HG03103 (cell line): ENCODE results near the gene MEF2C.

Experiments used
- ATAC-seq: cut with Tn5 transposase; IDR thresholded peaks from one replicate; pipeline ENCODE4 v1.9.1; 2021; ENCODE audit warnings: low read depth; ENCODE audit not compliant: unreplicated experiment

Gene MEF2C

GRCh38 chr5:88694023-88694679 is 188.8 kb downstream of the MEF2C start:
- no peak for ATAC-seq

- ATAC-seq, result no peak
These were observed 189.7 kb downstream of the MEF2C start for GRCh38 chr5:88693071-88693932.

GRCh38 chr5:88691945-88692868 is 190.8 kb downstream of the MEF2C start:
- no peak for ATAC-seq

- ATAC-seq, result no peak
These were observed 191.8 kb downstream of the MEF2C start for GRCh38 chr5:88691230-88691582.

DNA sequence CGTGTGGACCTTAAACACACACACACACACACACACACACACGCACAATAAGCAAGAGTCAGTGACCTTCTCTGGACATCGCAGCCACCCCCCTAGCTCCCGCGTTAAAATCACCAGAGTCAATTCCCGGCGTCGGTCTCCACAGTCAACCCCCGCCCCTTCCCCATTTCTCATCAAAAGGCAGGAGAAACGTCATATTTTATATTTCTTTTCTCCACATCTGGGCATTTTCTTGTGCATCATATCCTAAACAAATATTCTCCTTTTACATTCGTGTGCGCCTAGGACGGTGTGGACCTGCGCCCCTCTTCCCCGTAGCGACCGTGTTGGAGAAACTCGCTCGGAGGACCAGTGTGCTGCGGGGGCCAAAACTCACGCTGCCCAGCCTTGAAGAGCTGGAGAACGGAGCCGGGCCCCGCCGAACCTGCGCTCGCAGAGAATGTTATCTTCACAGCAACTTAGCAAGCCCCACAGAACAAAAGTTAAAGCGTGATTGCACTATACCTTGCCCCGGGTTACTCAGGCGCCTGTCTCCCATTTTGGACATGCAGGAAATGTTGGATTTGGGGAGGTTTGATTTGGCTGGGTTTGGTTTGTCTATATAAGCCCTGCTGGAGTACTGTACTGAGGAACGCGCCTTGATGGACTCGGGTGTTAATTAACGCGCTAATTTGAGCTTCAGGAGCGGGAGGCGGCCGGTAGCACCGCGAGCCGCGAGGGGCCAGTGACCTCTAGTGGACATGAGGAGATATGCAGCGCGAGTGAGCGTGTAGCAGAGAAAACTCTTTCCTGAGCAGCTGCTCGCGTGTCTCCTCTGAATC is 192.4 kb downstream of the MEF2C start:
- ATAC-seq, result peak; percentile 69

GRCh38 chr5:88689668-88690408 is 193.1 kb downstream of the MEF2C start:
- ATAC-seq, result no peak

GRCh38 chr5:88688984-88689667 is 193.9 kb downstream of the MEF2C start:
- ATAC-seq, result no peak

DNA sequence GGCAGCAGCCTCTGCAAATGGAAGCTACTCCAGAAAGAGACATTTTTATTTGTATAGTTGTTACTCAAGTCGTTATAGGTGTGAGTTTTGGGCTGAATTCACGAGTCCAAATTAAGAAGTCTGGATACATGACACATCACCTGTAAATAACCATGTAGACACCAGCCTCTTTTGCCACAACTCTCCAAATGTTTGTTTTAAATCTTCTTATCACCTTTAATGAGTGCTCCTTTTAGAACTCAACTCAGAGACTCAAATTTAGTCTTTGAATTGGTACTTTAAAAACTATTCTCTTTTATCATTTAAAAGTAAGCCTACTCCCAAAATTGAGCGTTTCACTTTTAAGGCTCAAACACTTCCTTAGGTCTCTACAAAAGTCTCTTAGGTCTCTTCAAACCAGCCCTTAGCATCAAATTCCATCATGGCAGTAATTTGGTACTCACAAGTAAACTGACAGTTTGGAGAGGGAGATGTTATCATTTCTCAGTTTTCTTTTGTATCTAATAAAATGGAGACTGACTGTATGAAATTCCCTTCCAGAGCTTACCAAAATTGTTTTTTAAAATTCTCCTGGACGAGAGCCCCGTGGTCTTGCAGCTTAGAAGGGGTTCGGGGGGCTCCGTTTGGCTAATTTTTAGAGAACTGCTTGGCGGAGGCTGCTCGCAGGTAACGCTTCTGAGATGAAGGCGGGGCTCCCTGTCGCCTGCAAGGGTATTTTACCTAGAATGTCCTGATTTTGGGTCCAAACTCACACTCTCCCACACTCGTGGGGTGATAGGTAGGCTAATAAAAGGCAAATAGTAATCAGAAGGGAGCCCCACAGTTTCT is 194.6 kb downstream of the MEF2C start:
- ATAC-seq, result no peak

DNA sequence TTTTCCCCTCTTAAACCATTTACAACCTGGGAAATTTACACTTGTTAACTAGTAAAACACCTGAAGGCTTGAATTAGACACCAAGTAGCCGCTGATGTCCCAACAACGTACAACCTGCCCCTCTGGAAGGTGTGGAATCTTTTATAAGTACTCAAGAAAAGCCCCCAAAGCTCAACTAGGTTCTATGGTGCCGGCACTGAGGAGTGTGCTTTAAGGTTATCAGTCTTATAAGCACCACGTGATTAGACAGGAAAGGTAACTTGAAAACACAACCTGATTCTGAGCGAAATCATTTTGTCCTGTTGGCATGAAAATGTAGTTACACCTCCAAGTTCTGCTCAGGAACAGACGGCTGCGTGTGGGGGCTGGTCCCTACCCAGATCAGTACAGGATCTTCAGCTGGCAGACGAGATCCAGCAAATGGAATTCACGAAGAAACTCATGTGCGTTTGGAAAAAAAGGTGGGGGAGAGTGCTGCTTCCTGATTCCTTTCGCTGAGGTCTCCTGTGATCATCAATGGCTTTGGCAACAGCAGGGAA is 195.5 kb downstream of the MEF2C start:
- ATAC-seq, result no peak

DNA sequence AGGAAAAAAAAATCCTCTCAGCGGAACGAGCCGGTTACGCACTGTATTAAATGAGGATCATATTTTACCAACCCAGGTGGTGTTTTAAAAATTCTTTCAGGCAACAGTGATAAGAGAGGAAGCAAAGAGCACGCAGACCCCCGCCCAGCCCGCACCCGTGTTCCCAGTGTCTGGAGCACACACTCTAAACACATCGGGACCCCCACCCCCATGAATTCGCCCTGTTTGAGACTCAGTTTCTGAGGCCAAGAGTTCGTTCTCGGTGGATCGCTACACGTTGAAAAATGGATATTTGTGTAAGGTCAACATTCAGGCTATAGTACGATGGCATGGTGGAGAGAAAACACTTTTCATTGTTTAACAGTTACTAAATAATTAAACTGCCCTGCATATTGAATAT is 196.3 kb downstream of the MEF2C start:
- no peak for ATAC-seq

- no peak for ATAC-seq
These were observed 197.1 kb downstream of the MEF2C start for GRCh38 chr5:88685591-88686541.

DNA sequence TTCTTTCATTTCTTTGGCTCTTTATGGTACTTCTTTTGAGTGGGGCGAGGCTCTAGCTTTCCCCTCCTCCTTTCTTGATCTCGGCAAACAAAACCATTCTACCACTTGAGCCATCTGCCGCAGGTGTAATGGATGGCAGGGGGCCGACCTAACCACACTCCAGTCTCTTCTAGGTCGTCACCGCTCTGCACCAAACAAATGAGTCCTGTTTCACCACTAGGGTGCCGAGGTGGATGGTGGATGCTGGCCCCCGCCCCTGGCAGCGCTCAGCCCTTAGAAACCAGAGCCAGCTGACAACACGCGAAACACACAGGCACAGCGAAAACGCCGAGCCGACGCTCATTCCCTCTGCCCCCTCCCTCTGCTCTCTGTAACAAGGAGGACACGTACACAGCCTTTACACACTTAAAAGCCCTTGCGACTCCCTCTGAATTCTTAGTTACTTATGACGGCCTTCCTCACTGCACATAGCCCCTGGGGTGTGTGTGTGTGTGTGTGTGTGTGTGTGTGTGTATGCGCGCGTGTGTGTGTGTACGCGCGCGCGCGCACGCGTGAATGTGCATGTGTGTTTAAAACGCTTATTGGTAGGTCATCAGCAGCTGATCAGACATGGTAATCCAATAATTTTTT is 199.4 kb downstream of the MEF2C start:
- no peak for ATAC-seq

GRCh38 chr5:88682881-88683361 is 200.1 kb downstream of the MEF2C start:
- no peak for ATAC-seq

- ATAC-seq, result no peak
These were observed 200.9 kb downstream of the MEF2C start for GRCh38 chr5:88682131-88682530.

GRCh38 chr5:88681211-88681803 is 201.7 kb downstream of the MEF2C start:
- no peak for ATAC-seq
